Osteocyte (in vitro differentiated cells): Measurements from ENCODE around the gene SELENOI. TPM values are rescaled to one million over a fixed set of nuclear protein-coding genes. Genes with fewer than 3 reads are reported as not detected.

Source experiments
- DNase-seq: peaks from one replicate; pipeline ENCODE4 v3.0.0; 2021; ENCODE audit warnings: mixed read lengths; ENCODE audit not compliant: unreplicated experiment; ENCODE audit errors: extremely low spot score
- H3K27ac Mint-ChIP-seq: one replicate; pipeline ENCODE4 v1.8.0; 2021; ENCODE audit warnings: mild to moderate bottlenecking, mixed read lengths; ENCODE audit not compliant: unreplicated experiment
- H3K27me3 Mint-ChIP-seq: one replicate; pipeline ENCODE4 v1.8.0; 2021; ENCODE audit warnings: mixed read lengths; ENCODE audit not compliant: unreplicated experiment
- H3K36me3 Mint-ChIP-seq: one replicate; pipeline ENCODE4 v1.8.0; 2021; ENCODE audit warnings: mixed read lengths; ENCODE audit not compliant: unreplicated experiment
- H3K4me1 Mint-ChIP-seq: one replicate; pipeline ENCODE4 v1.8.0; 2021; ENCODE audit warnings: mixed read lengths; ENCODE audit not compliant: unreplicated experiment
- H3K4me3 Mint-ChIP-seq: one replicate; pipeline ENCODE4 v1.8.0; 2021; ENCODE audit warnings: mild to moderate bottlenecking, moderate library complexity, mixed read lengths; ENCODE audit not compliant: unreplicated experiment
- H3K9me3 Mint-ChIP-seq: one replicate; pipeline ENCODE4 v1.8.0; 2021; ENCODE audit warnings: mixed read lengths; ENCODE audit not compliant: unreplicated experiment
- total RNA-seq: library from RNA; stranded (reverse); gene quantifications from 2 replicates; pipeline ENCODE4 v1.2.1, GENCODE V29; 2021
- TF ChIP-seq, protein P1 (sequence below): fragments of 200-600 bp; sonication (generic); IDR thresholded peaks from 2 replicates; pipeline ENCODE4 v1.5.0; 2021; ENCODE audit warnings: antibody characterized with exemption, mild to moderate bottlenecking, moderate library complexity

Gene SELENOI
- total RNA-seq, 1 donor from 2014 or later = 16.1 TPM

DNA sequence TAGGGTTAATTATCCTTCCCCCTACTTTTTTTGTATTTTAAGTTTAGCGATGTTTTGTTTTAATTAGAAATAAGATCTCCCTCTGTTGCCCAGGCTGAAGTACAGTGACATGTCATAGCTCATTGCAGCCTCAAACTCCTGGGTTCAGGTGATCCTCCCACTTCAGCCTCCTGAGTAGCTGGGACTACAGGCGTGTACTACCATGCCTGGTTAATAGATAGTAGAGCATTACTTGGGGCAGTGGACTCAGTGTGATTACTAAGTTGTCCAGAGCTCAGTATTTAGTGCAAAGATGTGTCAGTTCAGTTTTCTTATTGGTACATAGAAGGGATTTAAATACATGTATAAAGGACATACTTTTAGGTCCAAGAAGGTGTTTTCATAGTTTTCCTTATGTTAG lies 10.2 kb downstream of the SELENOI start:
- TF ChIP-seq, protein P1, sequence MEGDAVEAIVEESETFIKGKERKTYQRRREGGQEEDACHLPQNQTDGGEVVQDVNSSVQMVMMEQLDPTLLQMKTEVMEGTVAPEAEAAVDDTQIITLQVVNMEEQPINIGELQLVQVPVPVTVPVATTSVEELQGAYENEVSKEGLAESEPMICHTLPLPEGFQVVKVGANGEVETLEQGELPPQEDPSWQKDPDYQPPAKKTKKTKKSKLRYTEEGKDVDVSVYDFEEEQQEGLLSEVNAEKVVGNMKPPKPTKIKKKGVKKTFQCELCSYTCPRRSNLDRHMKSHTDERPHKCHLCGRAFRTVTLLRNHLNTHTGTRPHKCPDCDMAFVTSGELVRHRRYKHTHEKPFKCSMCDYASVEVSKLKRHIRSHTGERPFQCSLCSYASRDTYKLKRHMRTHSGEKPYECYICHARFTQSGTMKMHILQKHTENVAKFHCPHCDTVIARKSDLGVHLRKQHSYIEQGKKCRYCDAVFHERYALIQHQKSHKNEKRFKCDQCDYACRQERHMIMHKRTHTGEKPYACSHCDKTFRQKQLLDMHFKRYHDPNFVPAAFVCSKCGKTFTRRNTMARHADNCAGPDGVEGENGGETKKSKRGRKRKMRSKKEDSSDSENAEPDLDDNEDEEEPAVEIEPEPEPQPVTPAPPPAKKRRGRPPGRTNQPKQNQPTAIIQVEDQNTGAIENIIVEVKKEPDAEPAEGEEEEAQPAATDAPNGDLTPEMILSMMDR = no peak
- H3K27me3 Mint-ChIP-seq = no peaks in the 10 kb centered on the region
- H3K9me3 Mint-ChIP-seq = no peaks in the 10 kb centered on the region
- H3K4me3 Mint-ChIP-seq = no peak overlapping the region
- H3K36me3 Mint-ChIP-seq = no peaks in the 10 kb centered on the region
- peaks cover 23% of the 10 kb centered on the region for H3K4me1 Mint-ChIP-seq
- DNase-seq = no peak
- H3K27ac Mint-ChIP-seq = peak overlapping the region; percentile 70

DNA sequence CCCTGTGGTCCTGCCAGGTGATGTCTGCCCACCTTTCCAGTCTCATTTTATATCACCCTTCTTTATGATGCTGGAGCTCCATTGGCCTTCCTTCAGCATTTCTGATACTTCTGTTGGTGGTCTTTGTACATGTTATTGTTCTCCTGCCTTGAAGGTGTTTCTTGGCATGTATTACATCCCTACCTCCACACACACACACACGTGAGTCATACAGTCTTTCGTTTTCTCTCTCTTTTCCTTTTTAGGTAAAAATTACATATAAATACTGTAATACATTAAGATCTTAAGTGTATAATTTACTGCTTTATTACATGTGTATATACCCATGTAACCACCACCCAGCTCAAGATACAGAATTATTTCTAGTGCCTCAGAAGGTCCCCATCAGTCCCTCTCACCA lies 10.8 kb downstream of the SELENOI start:
- no peaks in the 10 kb centered on the region for H3K36me3 Mint-ChIP-seq
- no peak overlapping the region for H3K4me3 Mint-ChIP-seq
- no peak overlapping the region for H3K27ac Mint-ChIP-seq
- H3K4me1 Mint-ChIP-seq = peaks cover 23% of the 10 kb centered on the region
- no peak for DNase-seq
- H3K9me3 Mint-ChIP-seq = no peaks in the 10 kb centered on the region
- H3K27me3 Mint-ChIP-seq = no peaks in the 10 kb centered on the region
- TF ChIP-seq, protein P1 = no peak

DNA sequence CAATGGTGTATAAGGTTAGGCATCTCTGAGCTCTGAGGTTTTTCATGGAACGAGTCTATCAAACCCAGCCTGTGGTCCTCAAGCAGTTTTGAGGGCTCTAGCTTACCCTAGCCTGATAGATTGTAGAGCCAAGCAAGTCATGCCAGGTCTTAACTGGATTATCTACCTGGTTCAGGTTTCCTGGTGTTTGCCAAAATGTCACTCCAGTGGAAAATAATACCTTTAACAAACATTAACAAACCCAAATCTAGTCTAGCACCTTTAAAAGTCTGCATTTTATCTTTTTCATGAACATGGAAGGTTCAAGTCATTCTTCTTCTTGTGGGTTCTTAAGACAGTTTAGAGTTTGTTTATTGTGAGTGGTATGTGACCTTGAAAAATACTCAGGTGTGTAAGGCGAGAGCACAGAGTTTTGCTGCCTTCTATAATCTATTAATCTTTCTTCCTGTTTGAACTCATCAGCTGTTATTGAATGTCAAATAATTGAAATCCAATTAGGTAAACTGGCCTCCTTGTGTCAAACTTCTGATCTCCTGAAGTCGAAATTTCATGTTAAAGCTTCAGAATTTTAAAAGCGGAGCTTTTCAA lies 14.0 kb downstream of the SELENOI start:
- H3K27ac Mint-ChIP-seq = no peak overlapping the region
- H3K36me3 Mint-ChIP-seq = no peaks in the 10 kb centered on the region
- no peaks in the 10 kb centered on the region for H3K27me3 Mint-ChIP-seq
- H3K9me3 Mint-ChIP-seq = no peaks in the 10 kb centered on the region
- H3K4me3 Mint-ChIP-seq = no peak overlapping the region
- TF ChIP-seq, protein P1 = no peak
- H3K4me1 Mint-ChIP-seq = peaks cover 19% of the 10 kb centered on the region
- no peak for DNase-seq

DNA sequence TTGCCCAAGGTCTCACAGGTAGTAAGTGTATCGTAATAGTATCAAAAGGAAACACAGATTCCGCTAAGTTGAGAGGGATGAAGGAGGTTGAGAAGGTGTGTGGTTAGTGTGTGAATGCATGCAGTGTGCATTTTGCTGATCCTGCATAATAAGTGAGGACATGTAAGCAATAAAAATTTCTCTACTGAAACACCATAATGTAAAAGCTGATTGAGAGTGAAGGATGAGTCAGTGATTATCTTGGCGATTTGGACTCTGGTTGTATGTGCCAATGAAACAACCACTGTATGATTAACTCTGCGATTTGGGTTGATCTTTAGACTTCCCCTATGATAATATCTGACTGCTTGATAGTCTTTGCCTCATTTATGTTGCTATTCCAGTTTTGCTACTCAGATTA lies 17.4 kb downstream of the SELENOI start:
- Mint-ChIP-seq H3K4me1 (peaks cover 2% of the 10 kb centered on the region), H3K36me3 (peaks cover 3% of the 10 kb centered on the region), H3K27me3 (no peaks in the 10 kb centered on the region), H3K4me3 (no peak overlapping the region), H3K27ac (no peak overlapping the region), H3K9me3 (no peaks in the 10 kb centered on the region)
- DNase-seq = no peak
- TF ChIP-seq, protein P1 = no peak

DNA sequence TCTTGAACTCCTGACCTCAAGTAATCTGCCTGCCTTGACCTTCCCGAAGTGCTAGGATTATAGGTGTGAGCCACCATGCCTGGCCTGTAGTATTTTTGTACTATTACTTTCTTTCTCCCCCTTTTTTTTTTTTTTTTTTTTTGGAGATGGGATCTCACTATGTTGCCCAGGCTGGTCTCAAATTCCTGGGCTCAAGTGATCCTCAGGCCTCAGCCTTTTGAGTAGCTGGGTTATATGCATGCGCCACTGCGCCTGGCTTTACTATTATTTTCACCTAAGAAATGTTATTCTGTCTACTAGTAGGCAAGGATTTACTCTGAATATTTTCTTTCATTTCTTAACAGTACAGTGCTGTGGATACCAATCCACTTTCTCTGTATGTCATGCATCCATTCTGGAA lies 18.0 kb downstream of the SELENOI start:
- no peak overlapping the region for H3K27ac Mint-ChIP-seq
- DNase-seq = no peak
- H3K4me1 Mint-ChIP-seq = peaks cover 2% of the 10 kb centered on the region
- H3K4me3 Mint-ChIP-seq = no peak overlapping the region
- no peaks in the 10 kb centered on the region for H3K27me3 Mint-ChIP-seq
- TF ChIP-seq, protein P1 = no peak
- H3K36me3 Mint-ChIP-seq = peaks cover 3% of the 10 kb centered on the region
- H3K9me3 Mint-ChIP-seq = no peaks in the 10 kb centered on the region
